Activated CD4-positive, CD25-positive, alpha-beta regulatory T cell treated with anti-CD3 and anti-CD28 coated beads, Interleukin-2, amount 50 U/mL, for 72 hours (primary cell): Measurements from ENCODE around the gene OR8B8.
"Not testable (repeated sequence)": the region's sequence is repeated elsewhere in the genome, so short reads cannot be mapped to it uniquely, and the experiment has no call there.

Experiments
- DNase-seq: peaks from one replicate; pipeline ENCODE4 v3.0.0; 2021

OR8B8 gene, protein sequence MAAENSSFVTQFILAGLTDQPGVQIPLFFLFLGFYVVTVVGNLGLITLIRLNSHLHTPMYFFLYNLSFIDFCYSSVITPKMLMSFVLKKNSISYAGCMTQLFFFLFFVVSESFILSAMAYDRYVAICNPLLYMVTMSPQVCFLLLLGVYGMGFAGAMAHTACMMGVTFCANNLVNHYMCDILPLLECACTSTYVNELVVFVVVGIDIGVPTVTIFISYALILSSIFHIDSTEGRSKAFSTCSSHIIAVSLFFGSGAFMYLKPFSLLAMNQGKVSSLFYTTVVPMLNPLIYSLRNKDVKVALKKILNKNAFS

DNA sequence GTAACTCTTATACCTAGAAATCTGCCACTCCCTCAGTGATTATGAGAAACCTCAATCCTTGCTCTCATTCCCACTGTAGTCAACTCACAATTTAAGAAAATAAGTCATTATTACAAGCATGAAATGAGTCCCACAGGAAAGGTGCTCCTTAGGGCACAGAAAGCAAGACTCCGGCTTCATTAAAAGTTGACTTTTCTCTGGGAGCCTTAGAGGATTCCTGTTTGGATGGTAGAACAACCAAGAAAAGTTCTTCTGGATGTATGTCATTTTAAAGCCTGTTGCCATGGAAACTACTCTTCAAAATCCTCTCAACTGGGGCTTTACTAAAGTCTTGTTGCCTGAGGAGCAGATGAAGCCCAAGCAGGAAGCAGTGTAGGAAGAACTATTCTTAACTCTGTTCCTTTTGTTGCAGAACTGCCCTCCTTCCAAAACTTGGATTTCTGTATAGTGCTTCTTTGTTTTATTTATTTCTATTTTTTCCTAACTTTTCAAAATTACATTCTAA is at the start of gene OR8B8:
TSS of gene OR8B8 (minus strand) at position 51 of the 505 bp plus-strand sequence. CDS start 4,611 bp downstream, outside the sequence.
- DNase-seq = no peak

DNA sequence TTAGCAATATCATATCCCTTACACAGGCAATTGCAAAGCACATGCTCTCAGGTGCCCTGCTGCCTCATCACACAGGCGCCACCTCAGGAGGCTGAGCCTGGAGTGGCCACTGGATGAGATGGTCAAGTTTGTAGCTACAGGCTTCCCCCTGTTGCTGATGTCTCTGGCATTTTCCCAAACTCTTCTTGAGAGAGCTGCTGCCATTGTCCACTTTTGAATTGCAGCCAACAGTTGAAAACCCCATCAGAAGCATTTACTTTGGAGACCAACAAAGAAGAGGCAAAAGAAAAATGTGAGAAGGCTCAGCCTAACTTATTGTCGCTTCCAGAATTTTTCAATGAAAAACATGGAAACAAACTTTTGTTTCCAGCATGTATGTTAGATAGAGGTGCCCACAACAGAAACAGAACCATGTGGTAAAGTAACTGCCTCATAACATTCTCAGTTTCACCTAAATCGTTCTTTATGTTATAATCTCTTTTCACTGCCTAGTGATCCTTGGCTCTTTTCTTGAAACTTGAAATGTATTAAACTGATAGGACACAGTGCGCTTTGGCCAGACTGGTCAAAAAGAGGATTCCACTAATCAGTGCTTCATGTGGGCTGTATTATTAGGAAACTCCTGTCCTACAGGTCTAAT is 47.6 kb upstream of the OR8B8 start:
- DNase-seq = no peak

DNA sequence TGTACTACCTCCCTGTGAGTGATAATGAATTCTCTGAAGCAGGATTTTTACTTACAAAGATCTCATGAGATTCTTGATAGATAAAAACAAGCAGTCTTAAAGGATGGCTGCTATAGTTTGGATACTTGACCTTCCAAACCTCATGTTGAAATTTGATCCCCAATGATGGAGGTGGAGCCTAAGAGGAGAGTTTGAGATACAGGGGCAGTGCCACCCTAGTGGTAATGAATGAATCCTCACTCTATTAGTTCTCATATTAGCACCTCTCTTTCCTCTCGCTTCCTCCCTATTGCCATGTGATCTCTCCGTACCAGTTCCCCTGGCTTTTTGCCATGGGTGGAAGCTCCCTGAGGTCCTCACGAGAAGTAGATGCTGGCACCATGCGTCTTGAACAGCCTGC is 37.9 kb upstream of the OR8B8 start:
- no peak for DNase-seq

DNA sequence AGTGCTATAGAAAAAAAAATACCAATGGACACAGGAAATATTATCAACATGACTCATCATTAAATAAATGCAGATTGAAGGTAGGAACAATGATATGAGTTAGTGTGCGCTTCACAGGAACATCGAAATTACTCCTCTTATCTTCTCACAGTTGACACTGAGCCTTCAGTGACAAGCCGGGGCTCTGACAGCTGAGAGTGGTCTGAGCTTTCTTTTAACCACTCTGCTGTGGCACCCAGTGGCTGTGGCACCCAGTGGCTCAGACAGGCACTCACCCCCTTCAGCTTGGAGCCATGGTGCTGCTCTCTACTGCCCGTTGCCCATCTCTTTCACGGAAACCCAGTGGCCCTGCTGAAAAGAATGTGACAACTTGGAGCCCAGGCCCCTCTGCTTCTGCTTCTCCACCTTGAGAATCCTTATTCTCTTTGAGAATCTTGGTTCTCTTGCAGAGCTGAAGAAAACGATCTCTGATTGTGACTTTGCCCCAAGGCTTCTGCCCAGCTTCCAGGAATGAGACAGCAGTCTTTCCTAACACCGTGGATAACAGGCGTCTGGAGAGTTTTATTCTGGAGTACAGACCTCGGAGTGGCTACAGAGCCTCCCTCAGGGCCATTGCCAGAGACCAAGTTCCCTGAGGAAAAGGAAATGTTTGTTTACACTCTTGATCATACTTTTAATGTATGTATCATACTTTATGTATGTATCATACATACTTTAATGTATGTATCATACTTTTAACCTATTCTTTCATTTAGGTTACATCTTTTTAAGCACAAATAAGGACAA is 37.1 kb upstream of the OR8B8 start:
- no peak for DNase-seq

DNA sequence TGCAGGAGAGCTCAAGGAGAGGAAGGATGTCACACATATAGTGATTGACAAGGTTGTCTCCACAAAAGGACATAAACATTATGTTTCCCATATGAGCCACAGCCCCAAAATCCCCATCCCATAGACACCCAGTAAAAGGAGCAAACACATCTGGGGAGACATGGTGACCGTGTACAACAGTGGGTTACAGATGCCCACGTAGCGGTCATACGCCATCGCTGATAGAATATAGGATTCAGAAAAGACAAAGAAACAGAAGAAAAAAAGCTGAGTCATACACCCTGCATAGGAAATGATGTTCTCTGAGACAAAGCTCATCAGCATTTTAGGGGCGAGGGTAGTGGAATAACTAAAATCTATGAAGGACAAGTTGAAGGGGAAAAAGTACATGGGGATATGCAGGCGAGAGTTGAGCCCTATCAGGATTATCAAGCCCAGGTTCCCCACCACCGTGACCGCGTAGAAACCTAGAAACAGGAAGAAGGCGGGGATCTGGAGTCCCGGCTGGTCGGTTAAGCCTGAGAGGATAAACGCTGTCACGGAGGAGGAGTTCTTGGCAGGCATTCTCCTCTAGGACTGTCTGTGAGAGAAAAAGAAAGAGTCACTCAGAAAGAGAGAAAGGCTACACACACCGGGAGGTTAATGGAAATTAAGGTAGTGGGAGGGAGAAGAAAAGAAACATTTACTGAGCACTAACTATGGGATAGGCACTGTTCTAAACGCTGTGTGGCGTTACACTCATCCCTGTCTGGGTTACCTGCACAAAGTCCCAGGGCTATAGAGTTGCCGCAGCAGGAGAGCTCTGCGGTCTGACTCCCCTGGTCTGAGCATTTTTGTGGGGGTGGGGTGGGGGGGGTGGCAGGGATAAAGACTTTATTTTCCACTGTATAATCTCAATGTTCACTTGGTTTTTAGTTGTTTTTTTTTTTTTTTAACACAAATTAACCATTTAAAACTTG is 36.1 kb upstream of the OR8B8 start:
- DNase-seq = no peak

DNA sequence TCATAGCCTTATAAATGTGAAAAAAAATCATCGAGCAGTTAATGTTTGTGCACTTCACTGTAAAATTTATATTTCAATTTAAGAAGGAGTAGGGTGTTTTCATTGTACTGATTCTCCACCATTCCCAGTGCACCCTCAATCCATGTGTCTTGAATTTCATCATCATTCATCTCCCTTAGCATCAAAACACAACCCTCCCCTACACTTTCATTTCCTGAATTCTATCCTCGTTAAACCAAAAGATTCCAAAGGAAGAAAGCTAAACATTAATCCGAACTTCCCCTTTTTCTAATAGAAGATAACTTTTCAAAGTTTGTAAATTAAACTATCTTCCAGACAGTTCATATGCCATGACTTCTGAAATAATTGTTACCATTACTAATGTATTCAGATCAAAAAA is 34.1 kb upstream of the OR8B8 start:
- DNase-seq = no peak

DNA sequence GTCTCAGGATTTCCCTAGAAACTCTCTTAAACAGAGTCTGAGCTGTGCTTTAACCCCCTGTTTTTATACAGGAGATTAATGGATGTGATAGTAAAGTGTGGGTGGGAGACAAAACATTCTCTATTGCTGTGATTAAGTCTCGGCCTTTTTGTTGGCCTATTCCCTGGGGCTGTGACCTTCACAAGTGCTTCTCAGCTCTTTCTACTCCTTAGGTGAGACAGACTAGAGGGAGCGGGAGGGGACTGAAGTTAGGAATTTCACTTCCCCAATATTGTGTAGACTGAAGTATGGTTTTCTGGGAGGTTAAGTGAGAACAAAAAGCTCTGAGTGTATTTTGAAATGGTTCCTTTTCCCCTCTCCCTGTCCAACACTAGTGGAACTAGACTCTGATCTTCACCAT is 29.8 kb upstream of the OR8B8 start:
- no peak for DNase-seq

DNA sequence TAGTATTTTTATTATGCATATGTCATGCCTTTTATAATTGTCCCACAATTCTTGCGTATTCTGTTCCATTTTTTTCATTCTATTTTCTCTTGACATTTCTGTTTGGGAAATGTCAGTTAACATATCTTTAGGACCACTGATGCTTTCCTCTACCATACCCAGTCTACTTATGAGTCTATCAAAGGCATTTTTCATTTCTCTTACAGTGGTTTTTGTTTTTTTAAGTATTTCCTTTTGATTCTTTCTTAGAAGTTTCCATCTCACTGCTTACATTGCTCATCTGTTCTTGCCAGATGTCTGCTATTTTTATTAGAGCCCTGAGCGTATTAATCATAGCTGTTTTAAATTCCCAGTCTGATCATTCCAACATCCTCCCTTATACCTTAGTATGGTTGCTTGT is 29.3 kb upstream of the OR8B8 start:
- no peak for DNase-seq

DNA sequence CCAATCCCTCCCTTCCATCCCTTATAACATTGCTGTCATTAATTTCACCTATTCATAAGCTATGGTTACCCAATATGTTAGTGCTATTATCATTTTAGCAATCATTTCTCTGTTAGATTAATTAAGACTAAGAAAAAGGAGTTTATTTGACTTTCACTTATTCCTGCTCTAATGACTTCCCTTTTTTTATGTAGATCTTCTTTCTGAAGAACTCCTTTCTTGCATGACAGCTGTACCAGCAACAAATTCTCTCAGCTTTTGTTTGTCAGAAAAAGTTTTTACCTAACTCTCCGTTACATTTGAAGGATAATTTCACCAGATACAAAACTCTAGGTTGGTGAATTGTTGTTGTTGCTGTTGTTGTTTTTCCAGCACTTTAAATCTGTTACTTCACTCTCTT is 28.6 kb upstream of the OR8B8 start:
- no peak for DNase-seq

DNA sequence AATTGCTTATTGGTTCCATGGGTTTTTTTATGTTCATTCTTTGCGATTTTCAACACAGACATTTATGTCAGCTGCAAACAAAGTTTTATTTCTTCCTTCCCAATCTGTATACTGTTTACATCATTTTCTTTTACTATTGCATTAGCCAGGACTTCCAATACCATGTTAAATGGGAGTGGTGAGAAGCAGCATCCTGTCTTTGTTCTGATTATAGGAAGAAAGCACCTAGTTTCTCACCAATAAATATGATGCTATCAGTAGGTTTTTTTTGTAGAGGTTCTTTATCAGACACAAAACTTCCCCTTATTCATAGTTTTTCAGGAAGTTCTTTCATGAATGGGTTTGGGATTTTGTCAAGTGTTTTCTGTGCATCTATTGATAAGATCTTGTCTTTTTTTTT is 28.0 kb upstream of the OR8B8 start:
- DNase-seq = no peak

DNA sequence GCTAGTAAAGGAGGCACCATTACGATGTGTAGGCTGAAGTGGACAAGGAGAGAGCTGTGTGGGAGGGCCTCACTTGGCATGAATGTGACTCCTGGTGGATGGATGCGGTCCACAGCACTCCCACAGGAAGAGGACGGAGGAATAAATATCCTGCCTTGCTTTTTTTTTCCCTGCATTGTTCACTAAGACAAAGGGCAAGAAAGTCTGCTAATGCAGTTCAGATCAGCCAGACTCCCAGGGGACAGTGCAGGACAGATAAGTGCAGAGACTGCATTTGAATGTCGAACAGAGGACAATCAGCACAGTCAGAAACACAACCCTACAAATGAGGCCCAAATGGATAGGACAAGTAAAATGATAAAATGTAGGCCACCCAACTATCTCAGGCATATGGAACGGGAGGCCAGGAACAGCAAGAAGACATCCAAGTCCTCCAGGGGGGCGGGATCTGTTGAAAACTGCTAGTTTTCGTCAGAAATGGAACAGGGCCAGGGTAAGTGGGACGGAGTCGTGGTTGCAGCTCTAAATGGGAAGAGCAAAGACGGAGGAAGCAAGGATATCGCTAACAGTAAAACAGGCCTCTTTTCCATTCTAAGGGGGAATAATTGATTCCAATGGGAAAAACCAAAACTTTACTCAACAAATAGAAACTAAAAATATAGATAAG is 25.2 kb upstream of the OR8B8 start:
- no peak for DNase-seq

DNA sequence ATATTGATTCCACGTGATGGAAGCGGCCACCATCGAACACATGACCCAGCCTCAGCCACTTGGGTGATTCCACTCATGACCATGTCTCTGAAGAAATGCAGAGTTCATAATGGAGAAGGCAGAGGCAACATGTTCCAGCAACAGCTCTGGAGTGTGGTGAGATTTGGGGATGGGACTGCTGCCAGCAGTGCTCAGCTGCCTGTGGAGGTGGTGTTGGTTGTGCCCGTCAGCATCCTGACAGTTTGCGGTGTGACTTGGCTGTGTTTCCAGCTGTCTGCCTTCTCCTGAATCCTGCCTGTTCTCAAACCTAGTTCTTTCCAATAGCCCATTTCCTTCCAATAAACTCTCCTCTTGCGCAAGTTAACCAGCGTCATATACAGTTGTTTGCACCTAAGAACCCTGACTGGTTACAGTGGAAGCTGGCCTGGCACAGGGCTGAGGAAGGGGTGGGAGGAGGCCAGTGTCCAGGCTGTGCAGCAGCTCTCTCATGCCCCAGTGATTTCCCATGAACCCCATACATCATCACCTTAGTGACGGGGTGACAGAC is 22.0 kb upstream of the OR8B8 start:
- DNase-seq = no peak

DNA sequence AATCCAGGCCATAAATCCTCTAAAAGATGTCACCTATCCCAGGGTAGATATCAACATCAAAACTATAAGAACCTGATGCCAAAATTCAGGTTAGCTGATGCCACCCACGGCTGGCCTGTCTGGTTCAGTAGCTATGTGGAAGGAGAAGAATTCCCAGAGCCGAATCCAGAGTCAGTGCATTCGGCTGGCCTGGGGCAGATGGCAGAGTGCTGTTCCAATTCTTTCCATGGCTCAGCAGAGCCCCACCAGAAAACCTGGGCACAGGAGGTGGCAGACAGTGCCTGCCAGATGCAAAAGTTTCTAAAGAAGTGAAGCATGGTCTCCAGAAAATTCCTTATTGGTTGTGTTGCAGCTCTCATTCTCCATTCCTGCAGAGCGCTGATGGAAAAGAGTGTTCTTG is 19.9 kb upstream of the OR8B8 start:
- no peak for DNase-seq

DNA sequence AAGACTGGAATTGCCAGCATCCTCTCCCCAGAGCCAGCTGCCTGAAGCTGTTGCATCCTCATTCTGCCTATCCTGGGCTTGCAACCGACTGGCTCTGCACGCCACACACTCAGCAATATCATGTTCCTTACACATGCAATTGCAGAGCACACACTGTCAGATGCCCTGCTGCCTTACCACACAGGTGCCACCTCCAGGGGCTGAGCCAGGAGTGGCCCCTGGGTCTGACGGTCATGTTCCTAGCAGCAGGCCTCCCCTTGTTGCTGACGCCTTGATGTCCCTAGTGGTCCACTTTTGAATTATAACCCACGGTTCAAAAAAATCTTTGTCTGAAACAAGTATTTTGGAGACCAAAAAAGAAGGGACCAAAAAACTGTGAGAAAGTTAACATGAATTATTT is 18.5 kb upstream of the OR8B8 start:
- no peak for DNase-seq

DNA sequence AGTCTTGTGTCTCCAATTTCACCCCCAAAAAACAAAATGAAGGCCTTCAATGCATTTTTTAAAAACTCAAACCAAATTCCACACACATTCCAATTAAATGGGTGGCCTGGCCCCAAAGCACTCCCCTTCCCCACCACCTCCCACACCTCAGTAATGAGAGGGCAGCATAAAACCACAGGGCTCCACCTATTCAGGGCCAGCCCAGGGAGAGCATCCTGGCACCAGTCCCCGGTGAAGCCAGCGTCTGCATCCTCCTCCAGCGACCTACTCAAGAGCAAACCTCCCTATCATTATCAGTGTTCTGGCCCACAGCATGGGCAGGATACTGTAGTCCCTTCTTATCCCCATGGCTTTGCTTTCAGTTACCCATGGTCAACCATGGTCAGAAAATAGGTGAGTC is 17.8 kb upstream of the OR8B8 start:
- DNase-seq = no peak

DNA sequence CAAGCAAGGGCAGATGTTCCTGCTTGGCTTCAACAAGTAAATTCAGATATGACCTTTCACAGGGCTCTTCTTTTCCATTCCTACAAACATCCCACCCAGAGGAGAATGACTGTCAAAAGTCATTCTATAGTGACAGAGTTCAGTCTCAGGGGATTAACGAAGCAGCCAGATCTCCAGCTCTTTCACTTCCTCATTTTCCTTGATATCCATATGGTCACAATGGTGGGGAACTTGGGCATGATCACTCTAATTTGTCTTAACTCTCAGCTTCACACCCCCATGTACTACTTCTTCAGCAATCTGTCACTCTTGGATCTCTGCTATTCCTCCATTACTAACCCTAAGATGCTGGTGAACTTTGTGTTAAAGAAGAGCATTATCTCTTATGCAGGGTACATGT is 15.0 kb upstream of the OR8B8 start:
- DNase-seq = no peak

DNA sequence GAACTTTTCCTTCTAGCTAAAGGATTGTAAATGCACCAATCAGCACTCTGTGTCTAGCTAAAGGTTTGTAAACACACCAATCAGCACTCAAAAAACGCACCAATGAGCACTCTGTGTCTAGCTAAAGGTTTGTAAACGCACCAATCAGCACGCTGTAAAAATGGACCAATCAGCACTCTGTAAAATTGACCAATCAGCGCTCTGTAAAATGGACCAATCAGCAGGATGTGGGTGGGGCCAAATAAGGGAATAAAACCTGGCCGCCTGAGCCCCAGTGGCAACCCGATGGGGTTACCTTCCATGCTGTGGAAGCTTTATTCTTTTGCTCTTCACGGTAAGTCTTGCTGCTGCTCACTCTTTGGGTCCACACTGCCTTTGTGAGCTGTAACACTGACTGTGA is 13.9 kb upstream of the OR8B8 start:
- DNase-seq = not testable (repeated sequence)

DNA sequence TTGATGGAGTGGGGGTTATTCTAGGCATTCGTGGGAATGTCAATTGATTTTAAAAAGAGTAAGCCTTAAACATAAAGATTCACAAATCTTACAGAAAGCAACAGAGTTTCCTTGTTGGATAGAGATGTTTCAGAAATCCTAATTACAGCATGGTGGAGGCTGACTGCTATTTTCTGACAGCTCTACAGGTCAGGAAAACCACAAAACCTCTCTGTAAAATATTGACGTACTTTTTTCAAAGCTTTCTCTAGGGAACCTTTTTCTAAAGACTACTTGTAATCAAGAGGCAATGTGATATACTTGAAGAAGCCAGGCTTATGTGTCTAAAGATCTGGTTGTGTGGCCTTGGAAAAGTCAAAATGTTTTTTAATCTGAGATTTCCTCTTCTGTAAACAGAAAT is 9.1 kb upstream of the OR8B8 start:
- DNase-seq = no peak

DNA sequence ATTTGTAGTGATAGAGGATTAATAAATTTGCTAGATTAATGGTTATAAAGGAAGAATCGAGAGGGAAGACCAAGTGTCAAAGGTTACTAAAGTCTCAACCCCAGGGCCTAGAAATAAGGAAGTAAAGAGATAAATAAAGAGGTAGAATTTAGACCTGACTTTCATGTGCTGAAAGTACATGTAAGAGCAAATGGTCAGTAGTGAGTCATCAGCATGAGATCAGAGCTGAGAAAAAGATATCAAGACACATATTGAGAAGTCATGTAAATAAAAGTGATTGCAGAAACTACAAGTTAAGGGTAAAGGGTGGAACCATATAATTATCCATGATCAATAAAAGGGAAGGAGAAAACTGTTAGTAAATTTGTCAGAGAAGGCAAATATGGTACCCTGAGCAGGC is 1.4 kb upstream of the OR8B8 start:
- no peak for DNase-seq

DNA sequence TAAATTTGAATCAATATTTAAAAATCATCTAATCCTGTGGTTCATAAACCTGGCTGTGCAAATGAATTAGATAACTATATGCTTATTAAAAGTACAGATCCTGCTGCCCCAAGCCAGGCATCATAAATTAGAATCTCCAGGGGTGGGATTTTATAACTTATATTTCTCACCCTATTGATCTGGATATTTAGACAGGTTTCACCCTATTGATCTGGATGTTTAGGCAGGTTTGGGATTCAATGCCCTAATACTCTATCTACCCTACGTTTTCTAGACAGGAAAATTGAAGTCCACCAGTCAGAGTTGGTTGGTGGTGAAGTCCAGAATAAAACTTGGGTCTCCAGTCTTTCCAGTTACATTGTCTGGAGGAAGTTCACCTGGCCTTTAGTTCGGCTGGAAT is 2.6 kb downstream of the OR8B8 start:
- DNase-seq = no peak

DNA sequence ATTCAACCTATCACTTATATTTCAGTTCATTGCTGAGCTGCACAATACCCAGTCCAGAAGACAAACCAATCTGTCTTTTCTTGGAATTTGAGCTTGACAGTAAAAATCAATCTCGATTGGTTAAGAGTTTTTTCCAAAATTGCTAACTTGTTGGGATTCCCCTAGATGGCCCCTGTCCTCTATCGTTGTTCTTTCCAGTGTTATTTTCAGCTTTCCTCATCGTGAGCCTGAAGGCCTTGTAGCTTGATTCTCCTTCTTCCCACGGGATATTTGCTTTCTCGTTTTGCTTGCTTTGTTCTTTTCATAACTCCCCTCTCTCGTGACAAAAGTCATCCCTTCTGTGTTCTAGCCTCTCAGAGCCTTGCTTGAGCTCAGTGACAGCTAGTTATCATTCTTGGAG is 3.1 kb downstream of the OR8B8 start:
- DNase-seq = no peak

DNA sequence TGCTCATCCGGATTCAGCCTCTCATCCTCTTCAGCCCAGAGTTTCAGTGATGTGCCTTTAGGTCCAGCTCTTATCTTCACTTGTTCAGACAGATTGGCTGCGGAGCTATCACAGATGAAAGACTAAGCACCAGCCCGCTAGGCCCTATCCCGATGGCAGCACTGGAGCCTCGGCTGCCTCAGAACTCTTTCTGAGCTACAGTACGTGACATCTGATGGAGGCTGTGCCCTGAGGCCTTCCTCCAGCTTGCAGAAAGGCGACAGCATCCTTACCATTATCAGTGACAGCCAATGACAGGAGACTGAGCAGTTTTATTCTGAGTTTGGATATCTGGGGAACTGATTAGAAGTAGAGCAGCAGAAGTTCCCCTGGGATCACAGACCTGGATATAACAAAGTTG is 4.0 kb downstream of the OR8B8 start:
- DNase-seq = no peak
